ENCODE measurements around the gene SPOCK1. TPM values are rescaled to one million over a fixed set of nuclear protein-coding genes. Genes with fewer than 3 reads are reported as not detected.

Gene SPOCK1
- total RNA-seq, 1 experiment from 2014 or later: 10.9 TPM

DNA sequence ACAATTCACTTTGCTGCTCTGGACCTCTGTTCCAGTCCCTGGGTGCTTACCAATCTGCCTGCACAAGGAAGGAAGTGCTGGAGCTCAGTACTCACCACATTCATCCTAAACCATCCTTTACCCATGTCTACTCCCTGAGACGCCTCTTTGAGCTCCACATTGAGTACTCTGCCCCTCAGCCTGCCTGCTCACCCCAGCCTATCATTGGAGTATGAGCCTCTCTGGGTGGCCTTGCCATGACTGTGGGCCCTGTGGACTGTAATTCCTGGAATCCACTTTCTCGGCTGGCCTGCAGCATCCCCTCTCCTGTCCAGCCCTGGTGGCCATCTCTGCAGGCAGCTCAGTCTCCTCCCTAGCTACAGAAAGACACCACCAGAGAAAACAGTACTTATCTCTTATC is 428.6 kb downstream of the SPOCK1 start:
- H3K23ac ChIP-seq (ENCODE audit: insufficient read length, low read depth, low read length): no peak overlapping the region
- Mint-ChIP-seq H3K4me1 (peaks cover 24 to 29% of the 10 kb centered on the region in 2 experiments), H3K4me3 (no peak overlapping the region), H3K9me3 (no peaks in the 10 kb centered on the region; a peak in 1 of 5 replicates), H3K27ac (no peak overlapping the region), H3K36me3 (ENCODE audit: insufficient read depth in 1 of 3, low read depth in 3 of 3) (no peaks in the 10 kb centered on the region), H3K27me3 (ENCODE audit: low read depth) (no peaks in the 10 kb centered on the region)
- no peak overlapping the region for H2AFZ ChIP-seq (ENCODE audit: low read length)
- H3K79me1 ChIP-seq (ENCODE audit: insufficient read depth, low read depth, low read length, poor library complexity, severe bottlenecking): no peaks in the 10 kb centered on the region
- H2BK12ac ChIP-seq (ENCODE audit: insufficient read length, low read depth, low read length): no peak overlapping the region
- H2BK15ac ChIP-seq (ENCODE audit: low read depth, low read length): no peak overlapping the region
- no peaks in the 10 kb centered on the region for H3K79me2 ChIP-seq (ENCODE audit: insufficient read depth, low read length)
- no peak overlapping the region for H4K8ac ChIP-seq (replicated peaks; ENCODE audit: insufficient read length, low read depth, low read length)
- H3T11ph ChIP-seq (ENCODE audit: low read length): no peak overlapping the region
- WGBS (ENCODE audit: extremely low coverage, insufficient read length, low lambda C conversion rate): no CpG with 5 or more reads among the region's 2 CpGs
- no peak overlapping the region for H3K27ac ChIP-seq (ENCODE audit: insufficient read length, low read depth, low read length)
- TF ChIP-seq, protein P1, sequence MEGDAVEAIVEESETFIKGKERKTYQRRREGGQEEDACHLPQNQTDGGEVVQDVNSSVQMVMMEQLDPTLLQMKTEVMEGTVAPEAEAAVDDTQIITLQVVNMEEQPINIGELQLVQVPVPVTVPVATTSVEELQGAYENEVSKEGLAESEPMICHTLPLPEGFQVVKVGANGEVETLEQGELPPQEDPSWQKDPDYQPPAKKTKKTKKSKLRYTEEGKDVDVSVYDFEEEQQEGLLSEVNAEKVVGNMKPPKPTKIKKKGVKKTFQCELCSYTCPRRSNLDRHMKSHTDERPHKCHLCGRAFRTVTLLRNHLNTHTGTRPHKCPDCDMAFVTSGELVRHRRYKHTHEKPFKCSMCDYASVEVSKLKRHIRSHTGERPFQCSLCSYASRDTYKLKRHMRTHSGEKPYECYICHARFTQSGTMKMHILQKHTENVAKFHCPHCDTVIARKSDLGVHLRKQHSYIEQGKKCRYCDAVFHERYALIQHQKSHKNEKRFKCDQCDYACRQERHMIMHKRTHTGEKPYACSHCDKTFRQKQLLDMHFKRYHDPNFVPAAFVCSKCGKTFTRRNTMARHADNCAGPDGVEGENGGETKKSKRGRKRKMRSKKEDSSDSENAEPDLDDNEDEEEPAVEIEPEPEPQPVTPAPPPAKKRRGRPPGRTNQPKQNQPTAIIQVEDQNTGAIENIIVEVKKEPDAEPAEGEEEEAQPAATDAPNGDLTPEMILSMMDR (conservative IDR thresholded peaks at IDR 0.05): no peak
- no peak overlapping the region for H2BK20ac ChIP-seq (ENCODE audit: low read depth, low read length, poor library complexity, severe bottlenecking)
- H3K27me3 ChIP-seq (ENCODE audit: insufficient read depth, low read length): no peaks in the 10 kb centered on the region
- no peak overlapping the region for H4K91ac ChIP-seq (ENCODE audit: insufficient read length, low read depth, low read length)
- H2BK120ac ChIP-seq (ENCODE audit: low read depth, low read length, poor library complexity, severe bottlenecking): no peak overlapping the region
- H4K5ac ChIP-seq (ENCODE audit: insufficient read length, low read depth, low read length): no peak overlapping the region
- H3K9me3 ChIP-seq (ENCODE audit: control insufficient read depth, low read depth, low read length): no peaks in the 10 kb centered on the region
- H3K4me1 ChIP-seq (ENCODE audit: insufficient read depth, low read length): peaks cover 8% of the 10 kb centered on the region; the same call in 1 of the 2 replicates
- no peak overlapping the region for H3K18ac ChIP-seq (ENCODE audit: insufficient read length, low read depth, low read length)
- H3K9ac ChIP-seq (ENCODE audit: extremely low read depth, insufficient read length, low read length): no peak overlapping the region
- no peak overlapping the region for H3K4ac ChIP-seq (ENCODE audit: low read depth, low read length)
- no peak overlapping the region for H2AK5ac ChIP-seq (ENCODE audit: insufficient read length, low read length)
- no peak for DNase-seq
- H3K14ac ChIP-seq (ENCODE audit: insufficient read depth, low read length): no peak overlapping the region
- no peak overlapping the region for H3K56ac ChIP-seq (ENCODE audit: insufficient read length, low read depth, low read length)
- no peaks in the 10 kb centered on the region for H4K20me1 ChIP-seq (ENCODE audit: control insufficient read depth, insufficient read depth, insufficient read length)
- H2BK5ac ChIP-seq (ENCODE audit: insufficient read length, low read length): no peak overlapping the region
- no peaks in the 10 kb centered on the region for H3K23me2 ChIP-seq (ENCODE audit: insufficient read length, low read depth, low read length, poor library complexity, severe bottlenecking)
- no peak overlapping the region for H3K4me2 ChIP-seq (ENCODE audit: insufficient read depth, insufficient read length, low read length)

All from H9 (cell line).